ENCODE measurements around the gene LEPR. TPM values are rescaled to one million over a fixed set of nuclear protein-coding genes. Genes with fewer than 3 reads are reported as not detected.
A peak's percentile ranks its signal among the peaks of the same experiment; 100 is the strongest.

LEPR gene
- polyA plus RNA-seq, 2 of the 4 experiments (the other 2 are of a cell fraction) = 3.1 to 6.5 TPM

DNA sequence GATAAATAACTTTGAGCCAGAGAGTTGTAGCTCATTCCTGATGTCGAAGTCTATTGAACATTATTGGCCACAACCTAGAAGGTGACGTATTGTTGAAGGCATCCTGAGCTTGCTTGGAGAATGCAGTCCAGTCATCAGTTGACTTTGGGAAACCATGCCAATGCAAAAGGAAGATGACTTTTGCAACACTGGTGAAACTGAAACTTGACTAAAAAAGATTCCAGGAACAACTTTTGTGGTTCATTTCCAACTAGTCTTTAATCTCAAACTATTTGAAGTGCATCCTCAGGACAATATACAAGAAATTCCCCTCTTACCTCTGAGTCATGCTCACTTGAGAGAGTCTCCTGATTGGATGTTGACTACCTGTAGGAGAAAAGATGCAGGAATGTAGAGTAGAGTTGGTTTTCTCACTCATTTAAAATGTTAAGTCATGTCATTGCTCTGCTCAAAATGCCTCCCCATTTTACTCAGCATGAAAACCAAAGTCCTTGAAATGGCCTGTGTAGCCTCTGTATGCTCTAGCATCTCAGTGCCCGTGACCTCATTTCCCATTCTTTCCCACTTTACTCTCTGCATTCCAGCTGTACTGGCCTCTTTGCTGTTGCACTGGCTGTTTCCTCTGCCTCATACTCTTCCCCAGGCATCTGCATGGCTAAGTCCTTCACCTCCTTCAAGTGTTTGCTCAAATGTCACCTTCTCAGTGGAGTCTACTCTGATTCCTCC is 24.4 kb upstream of the LEPR start:
- no peaks in the 10 kb centered on the region for H3K9me3 ChIP-seq
- no peaks in the 10 kb centered on the region for H3K4me1 ChIP-seq
- FAIRE-seq = no peak
- H3K27ac ChIP-seq = no peak overlapping the region
- ATAC-seq = no peak
- WGBS (ENCODE audit: missing lambda C conversion rate) = 82% methylated on average over 3 of the region's 3 CpGs
- H3K4me2 ChIP-seq = no peak overlapping the region
- no peak overlapping the region for H3K4me3 ChIP-seq
- DNase-seq (ENCODE audit: low read depth in 1 of 2, low spot score in 1 of 2) = no peak
- POLR2A ChIA-PET = no interaction called here
- CTCF ChIA-PET = no interaction called here
- TF ChIP-seq MAZ (IDR thresholded peaks at IDR 0.05; ENCODE audit: borderline replicate concordance, low read depth, low read length) (no peak), CBX8 (IDR thresholded peaks at IDR 0.05) (no peak), FOXS1 (CRISPR knock-in tag; IDR thresholded peaks at IDR 0.05) (no peak), CBX2 (IDR thresholded peaks at IDR 0.05; ENCODE audit: borderline replicate concordance, low read depth) (no peak), FOSB (CRISPR knock-in tag; IDR thresholded peaks at IDR 0.05) (no peak), MAFK (IDR thresholded peaks at IDR 0.05; ENCODE audit: partially characterized antibody) (no peak), FOSL2 (IDR thresholded peaks at IDR 0.05) (no peak), FOSL2 (CRISPR knock-in tag; IDR thresholded peaks at IDR 0.05) (no peak), POLR2A (IDR thresholded peaks at IDR 0.05; ENCODE audit: low read length) (no peak), HEYL (CRISPR knock-in tag; IDR thresholded peaks at IDR 0.05) (no peak), EHMT2 (IDR thresholded peaks at IDR 0.05; ENCODE audit: low read depth) (no peak), CEBPB (IDR thresholded peaks at IDR 0.05) (no peak), HES2 (IDR thresholded peaks at IDR 0.05) (no peak), HMGXB4 (CRISPR knock-in tag; IDR thresholded peaks at IDR 0.05; ENCODE audit: borderline replicate concordance) (no peak), EP300 (IDR thresholded peaks at IDR 0.05) (no peak), HOXA7 (CRISPR knock-in tag; IDR thresholded peaks at IDR 0.05) (no peak), KDM1A (IDR thresholded peaks at IDR 0.05; ENCODE audit: low read depth) (no peak), CHD4 (IDR thresholded peaks at IDR 0.05; ENCODE audit: borderline replicate concordance) (no peak)
- TF ChIP-seq, protein P1, sequence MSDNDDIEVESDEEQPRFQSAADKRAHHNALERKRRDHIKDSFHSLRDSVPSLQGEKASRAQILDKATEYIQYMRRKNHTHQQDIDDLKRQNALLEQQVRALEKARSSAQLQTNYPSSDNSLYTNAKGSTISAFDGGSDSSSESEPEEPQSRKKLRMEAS (IDR thresholded peaks at IDR 0.05) = no peak
- TF ChIP-seq, protein P2, sequence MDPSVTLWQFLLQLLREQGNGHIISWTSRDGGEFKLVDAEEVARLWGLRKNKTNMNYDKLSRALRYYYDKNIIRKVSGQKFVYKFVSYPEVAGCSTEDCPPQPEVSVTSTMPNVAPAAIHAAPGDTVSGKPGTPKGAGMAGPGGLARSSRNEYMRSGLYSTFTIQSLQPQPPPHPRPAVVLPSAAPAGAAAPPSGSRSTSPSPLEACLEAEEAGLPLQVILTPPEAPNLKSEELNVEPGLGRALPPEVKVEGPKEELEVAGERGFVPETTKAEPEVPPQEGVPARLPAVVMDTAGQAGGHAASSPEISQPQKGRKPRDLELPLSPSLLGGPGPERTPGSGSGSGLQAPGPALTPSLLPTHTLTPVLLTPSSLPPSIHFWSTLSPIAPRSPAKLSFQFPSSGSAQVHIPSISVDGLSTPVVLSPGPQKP (IDR thresholded peaks at IDR 0.05; ENCODE audit: low read depth, low read length) = no peak

DNA sequence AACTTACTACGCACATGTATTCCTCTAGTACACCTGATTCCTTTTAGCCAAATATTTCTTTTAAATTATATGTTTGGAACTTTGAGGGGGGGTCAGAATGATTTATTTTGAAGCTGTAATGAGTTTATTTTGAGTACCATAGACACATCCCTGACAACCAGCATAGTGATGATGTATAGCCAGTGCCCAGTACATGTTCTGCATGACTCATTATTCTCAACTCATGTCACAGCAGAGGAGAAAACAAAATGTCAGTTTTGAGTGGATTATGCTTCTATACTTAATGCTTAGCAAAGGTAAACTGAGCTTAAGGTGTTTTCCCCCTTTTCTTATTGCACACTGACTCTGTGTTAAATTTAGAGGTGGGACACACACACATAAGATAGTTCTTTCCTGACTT is 22.4 kb upstream of the LEPR start:
- WGBS (ENCODE audit: missing lambda C conversion rate) = 97% methylated on average over 1 of the region's 1 CpG
- Histone ChIP-seq H3K27ac (no peak overlapping the region), H3K4me2 (no peak overlapping the region), H3K9me3 (no peaks in the 10 kb centered on the region), H3K4me3 (no peak overlapping the region), H3K4me1 (no peaks in the 10 kb centered on the region)
- ChIA-PET CTCF (interaction anchor here (1.3 kb wide), 1 partner anchor 21 kb away, joined by 3 read pairs; no protein-coding TSS in a partner anchor), POLR2A (no interaction called here)
- ATAC-seq = no peak
- TF ChIP-seq FOSL2 (IDR thresholded peaks at IDR 0.05) (no peak), FOSL2 (CRISPR knock-in tag; IDR thresholded peaks at IDR 0.05) (0 out of 2 replicates have a peak, but pooled peaks have one; percentile 5), CEBPB (IDR thresholded peaks at IDR 0.05) (no peak), HEYL (CRISPR knock-in tag; IDR thresholded peaks at IDR 0.05) (no peak)
- DNase-seq (ENCODE audit: low read depth in 1 of 2, low spot score in 1 of 2) = no peak
- FAIRE-seq = no peak

DNA sequence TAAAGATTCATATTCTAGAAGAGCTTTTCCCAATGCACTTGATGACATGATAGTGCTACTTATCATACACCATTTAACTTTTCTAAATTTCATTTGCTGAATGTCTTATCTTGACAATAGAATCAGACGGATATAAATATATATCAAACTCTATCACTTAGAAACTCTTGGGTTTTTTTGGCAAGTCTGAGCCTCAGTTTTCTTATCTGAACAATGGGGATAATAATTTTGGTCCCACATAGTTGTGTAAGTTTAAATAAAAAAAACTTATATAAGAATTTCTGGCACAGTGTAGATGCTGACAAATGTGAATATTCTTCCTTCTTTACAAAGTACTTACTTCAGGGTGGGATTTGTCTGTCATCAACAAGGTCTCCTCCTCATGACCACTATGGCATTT is 21.5 kb upstream of the LEPR start:
- Histone ChIP-seq H3K9me3 (no peaks in the 10 kb centered on the region), H3K27ac (no peak overlapping the region), H3K4me3 (no peak overlapping the region), H3K4me2 (no peak overlapping the region), H3K4me1 (no peaks in the 10 kb centered on the region)
- ATAC-seq (no peak), FAIRE-seq (no peak), DNase-seq (ENCODE audit: low read depth in 1 of 2, low spot score in 1 of 2) (no peak)
- ChIA-PET CTCF (interaction anchor here (1.3 kb wide), 1 partner anchor 20 kb away, joined by 3 read pairs; no protein-coding TSS in a partner anchor), POLR2A (no interaction called here)
- 88% methylated on average over 1 of the region's 1 CpG for WGBS (ENCODE audit: missing lambda C conversion rate)
- TF ChIP-seq SMC3 (IDR thresholded peaks at IDR 0.05) (no peak), FOSB (CRISPR knock-in tag; IDR thresholded peaks at IDR 0.05) (no peak), CTCF (IDR thresholded peaks at IDR 0.05) (no peak), ZNF302 (CRISPR knock-in tag; IDR thresholded peaks at IDR 0.05) (no peak), REST (IDR thresholded peaks at IDR 0.05) (no peak), HOXB13 (CRISPR knock-in tag; IDR thresholded peaks at IDR 0.05; ENCODE audit: low read depth) (no peak)

All from A549 (cell line).